Measurements from ENCODE around the gene LSAMP.

- TF ChIP-seq EZH2 (IDR thresholded peaks at IDR 0.05; ENCODE audit: low read length, unreplicated experiment) = no peak
- TF ChIP-seq CTCF (conservative IDR thresholded peaks at IDR 0.05; ENCODE audit: low read depth, low read length) = no peak
Measured at GRCh38 chr3:116474801-116475200, 29.5 kb upstream of the LSAMP start.

Measured in PC-3 (cell line).